ENCODE data around the gene PARN.
"Not testable (repeated sequence)": the region's sequence is repeated elsewhere in the genome, so short reads cannot be mapped to it uniquely, and the experiment has no call there.

PARN gene

DNA sequence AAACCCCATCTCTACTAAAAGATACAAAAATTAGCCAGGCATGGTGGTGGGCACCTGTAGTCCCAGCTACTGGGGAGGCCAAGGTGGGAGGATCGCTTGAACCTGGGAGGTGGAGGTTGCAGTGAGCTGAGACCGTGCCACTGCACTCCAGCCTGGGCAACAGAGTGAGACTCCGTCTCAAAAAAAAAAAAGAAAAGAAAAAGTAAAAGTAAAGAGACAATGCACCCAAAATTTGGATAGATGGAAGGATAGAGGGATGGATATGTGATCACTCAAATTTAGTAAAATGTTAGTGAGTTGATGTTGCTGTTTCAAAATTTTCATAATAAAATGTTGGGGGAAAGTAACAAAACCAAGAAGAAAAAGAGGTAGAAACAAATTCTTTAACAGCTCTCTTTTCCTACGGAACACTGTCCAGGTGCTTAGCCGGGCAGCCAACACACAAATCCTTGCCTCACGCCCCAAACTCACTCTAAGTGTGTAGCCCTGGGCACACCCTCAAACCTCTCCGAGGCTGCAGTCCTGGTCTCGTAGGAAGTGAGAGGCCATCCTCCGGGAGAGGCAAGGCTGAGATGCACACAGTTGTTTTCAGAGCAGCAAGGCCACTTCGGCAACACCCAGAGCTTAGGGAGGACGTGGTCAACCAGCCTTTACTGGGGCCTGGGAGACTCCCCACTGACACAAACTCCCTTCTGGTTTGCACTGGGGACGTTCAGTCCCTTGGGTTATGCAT, 228.9 kb downstream of the PARN start:
- not testable (repeated sequence) for DNase-seq (ENCODE audit: low read depth)

DNA sequence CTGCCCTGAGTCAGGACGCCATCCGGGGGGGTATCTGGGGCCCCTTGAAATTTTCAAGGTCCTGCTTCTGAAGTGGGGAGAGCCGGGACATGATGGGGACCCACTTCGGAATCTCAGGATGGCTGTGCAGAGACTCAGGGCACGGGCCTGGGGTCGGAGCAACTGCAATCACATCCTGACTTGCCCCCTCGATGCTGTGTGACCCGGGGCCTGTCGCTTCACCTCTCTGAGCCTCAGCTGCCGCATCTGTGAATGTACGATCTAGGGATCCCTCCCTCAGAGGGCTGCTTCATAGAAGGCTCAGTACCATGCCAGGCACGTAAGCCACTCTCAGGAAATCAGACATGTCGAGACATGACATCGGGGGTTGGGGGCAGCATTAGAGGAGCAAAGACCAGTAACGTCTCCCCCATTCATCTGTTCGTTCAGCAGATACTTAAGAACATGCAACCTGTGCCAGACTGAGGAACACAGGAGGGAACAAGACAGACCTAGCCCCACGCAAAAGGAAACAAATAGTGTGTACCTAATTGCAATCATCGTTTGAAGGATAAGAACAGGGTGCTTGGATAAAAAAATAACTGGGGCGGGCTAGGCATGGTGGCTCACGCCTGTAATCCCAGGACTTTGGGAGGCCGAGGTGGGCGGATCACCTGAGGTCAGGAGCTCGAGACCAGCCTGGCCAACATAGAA, 229.6 kb downstream of the PARN start:
- DNase-seq (ENCODE audit: low read depth), result no peak

DNA sequence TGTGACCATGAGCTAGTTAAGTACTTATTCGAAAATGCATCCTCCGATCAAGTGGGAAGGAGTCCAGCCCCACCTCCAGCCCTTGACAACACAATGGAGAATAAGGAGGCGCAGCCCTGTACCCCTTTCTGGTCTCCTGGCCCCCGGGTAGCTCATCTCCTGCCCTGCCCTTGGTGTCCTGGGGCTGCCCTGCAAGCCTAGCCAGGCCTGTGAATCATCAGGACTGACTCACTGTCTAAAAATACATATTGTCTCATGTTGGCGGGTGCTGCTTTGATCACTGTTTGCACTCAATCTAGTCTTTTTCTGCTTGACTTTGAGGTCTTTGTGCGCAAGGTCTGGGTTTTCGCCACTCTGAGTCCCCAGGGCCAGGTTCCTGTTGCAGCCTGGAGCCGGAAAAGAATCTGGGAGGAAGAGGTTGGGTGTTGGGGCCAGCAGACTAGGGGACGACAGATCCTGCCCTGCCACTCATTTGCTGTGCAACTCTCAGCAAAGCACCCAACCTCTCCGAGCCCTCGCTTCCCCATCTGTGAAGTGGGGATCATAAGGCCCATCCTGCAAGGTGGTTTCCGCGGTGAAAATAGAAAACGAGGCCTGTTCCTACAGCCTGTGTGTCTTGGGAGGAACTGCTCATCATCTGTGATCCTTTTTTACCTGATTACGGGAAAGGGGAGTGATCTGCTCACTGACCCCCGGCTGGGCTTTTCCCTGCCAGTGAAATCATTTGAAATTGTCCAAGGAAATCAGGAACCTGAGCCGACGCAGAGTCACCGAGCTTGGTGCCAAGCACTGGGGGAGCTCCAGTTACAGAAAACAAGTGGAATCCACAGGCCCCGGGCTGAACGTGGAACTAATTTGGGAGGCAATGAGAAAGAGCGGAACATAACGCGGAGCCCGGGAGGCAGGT, 230.4 kb downstream of the PARN start:
- DNase-seq (ENCODE audit: low read depth), result no peak

DNA sequence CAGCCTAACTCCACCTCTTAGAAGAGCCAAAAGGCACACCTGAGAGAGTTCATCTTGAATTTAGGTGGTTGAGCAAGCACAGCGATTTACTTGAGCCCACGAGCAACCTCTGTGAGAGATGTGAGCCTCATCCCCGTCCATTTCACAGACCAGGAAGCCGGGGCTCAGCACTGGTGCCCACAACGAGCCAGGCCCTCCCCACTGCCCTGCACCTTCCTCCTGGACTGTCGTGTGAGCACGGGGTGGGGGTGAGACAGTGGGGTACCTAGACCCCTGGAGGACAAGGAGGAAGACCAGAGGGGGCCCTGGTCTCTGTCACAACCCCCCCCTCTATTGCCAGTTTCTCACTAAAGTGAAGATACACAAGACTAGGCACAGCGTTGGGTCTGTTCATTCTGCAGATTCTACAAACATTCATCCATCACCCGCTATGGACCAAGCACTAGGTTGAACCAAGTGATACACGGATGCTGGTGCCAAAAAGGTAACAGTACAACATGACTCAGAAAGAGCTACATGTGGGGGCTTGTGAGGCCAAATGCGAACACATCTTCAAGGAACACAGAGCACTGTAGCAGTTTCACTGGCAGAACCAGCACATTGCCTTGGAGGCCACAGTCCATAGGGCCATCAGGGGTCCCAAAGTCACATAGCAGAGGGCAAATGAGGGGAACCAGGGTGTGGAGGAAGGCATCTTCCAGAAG, 231.9 kb downstream of the PARN start:
- DNase-seq (ENCODE audit: low read depth), result no peak

GRCh38 chr16:14395710-14396304, 234.3 kb downstream of the PARN start:
- not testable (repeated sequence) for DNase-seq (ENCODE audit: low read depth)

DNA sequence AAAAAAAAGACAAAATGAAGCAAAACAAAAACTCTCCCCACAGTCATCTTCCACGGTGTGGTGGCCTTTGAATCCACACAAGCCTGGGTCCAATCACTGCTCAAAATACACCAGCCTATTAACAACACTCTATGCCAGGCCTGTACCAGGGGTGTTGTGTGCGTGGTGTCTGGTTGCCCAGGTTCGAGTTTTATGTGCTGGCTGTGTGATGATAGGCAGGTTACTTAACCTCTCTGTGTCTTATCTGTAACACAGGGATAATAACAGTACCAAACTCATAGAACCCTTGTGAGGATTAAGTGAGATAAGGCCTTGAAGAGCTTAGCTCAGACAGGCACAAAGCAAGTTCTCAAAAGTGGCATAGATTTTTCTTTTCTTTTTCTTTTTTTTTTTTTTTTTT, 235.2 kb downstream of the PARN start:
- no peak for DNase-seq (ENCODE audit: low read depth)

- no peak for DNase-seq (ENCODE audit: low read depth)
Observed at GRCh38 chr16:14392960-14393359, 237.1 kb downstream of the PARN start.

- DNase-seq (ENCODE audit: low read depth), result no peak
Observed at GRCh38 chr16:14389359-14389758, 240.7 kb downstream of the PARN start.

- no peak for DNase-seq (ENCODE audit: low read depth)
Observed at GRCh38 chr16:14388243-14388642, 241.8 kb downstream of the PARN start.

- no peak for DNase-seq (ENCODE audit: low read depth)
Observed at GRCh38 chr16:14386115-14386514, 243.9 kb downstream of the PARN start.
